WTC11 (cell line): ENCODE measurements around the gene KLK3. TPM values are rescaled to one million over a fixed set of nuclear protein-coding genes. Genes with fewer than 3 reads are reported as not detected.

Experiments
- ATAC-seq: fragments of 200-7000 bp; cut with Tn5 transposase; 2 replicates; pipeline ENCODE4 v1.10.0; 2021; ENCODE audit warnings: mild to moderate bottlenecking, moderate library complexity
- CTCF ChIA-PET: fragments of 300-600 bp; sonication (Branson Sonifier 250); formaldehyde crosslinking; loops from one replicate; lab custom pipeline; 2021; ENCODE audit warnings: antibody characterized with exemption; lab: Charles Lee
- POLR2A ChIA-PET: fragments of 350-600 bp; sonication (Branson Sonifier 250); formaldehyde crosslinking; loops from one replicate; lab custom pipeline; 2021; ENCODE audit warnings: antibody characterized with exemption; lab: Charles Lee
- DNase-seq: peaks from one replicate; pipeline ENCODE4 v3.0.0; 2021; ENCODE audit warnings: low spot score
- H3K27ac Mint-ChIP-seq: 2 replicates; pipeline ENCODE4 v1.8.0; 2021; ENCODE audit warnings: mixed read lengths
- H3K27me3 Mint-ChIP-seq: 2 replicates; pipeline ENCODE4 v1.8.0; 2021; ENCODE audit warnings: low read depth, mild to moderate bottlenecking, moderate library complexity, mixed read lengths
- H3K36me3 Mint-ChIP-seq: 2 replicates; pipeline ENCODE4 v1.8.0; 2021; ENCODE audit warnings: mixed read lengths
- H3K4me1 Mint-ChIP-seq: 2 replicates; pipeline ENCODE4 v1.8.0; 2022; ENCODE audit warnings: mixed read lengths
- H3K4me3 Mint-ChIP-seq: 2 replicates; pipeline ENCODE4 v1.8.0; 2021; ENCODE audit warnings: mild to moderate bottlenecking, moderate library complexity, mixed read lengths
- H3K9me3 Mint-ChIP-seq: 2 replicates; pipeline ENCODE4 v1.8.0; 2021; ENCODE audit warnings: mixed read lengths
- CREB1 ChIP-seq: sonication (generic); formaldehyde crosslinking; IDR thresholded peaks from 2 replicates; pipeline ENCODE4 v1.8.0; 2023; ENCODE audit warnings: mild to moderate bottlenecking, missing genetic modification reagents
- ELF4 ChIP-seq: sonication (generic); formaldehyde crosslinking; IDR thresholded peaks from 2 replicates; pipeline ENCODE4 v1.8.1; 2022; ENCODE audit warnings: low read depth, mild to moderate bottlenecking, moderate library complexity, missing genetic modification reagents
- ESRRA ChIP-seq: sonication (generic); formaldehyde crosslinking; IDR thresholded peaks from 2 replicates; pipeline ENCODE4 v1.8.1; 2022; ENCODE audit warnings: mild to moderate bottlenecking, missing genetic modification reagents, borderline replicate concordance
- FOXP4 ChIP-seq: sonication (generic); formaldehyde crosslinking; IDR thresholded peaks from 2 replicates; pipeline ENCODE4 v1.8.0; 2022; ENCODE audit warnings: mild to moderate bottlenecking, missing genetic modification reagents
- MYBL2 ChIP-seq: sonication (generic); formaldehyde crosslinking; IDR thresholded peaks from 2 replicates; pipeline ENCODE4 v1.8.1; 2023; ENCODE audit warnings: mild to moderate bottlenecking, moderate library complexity, missing genetic modification reagents
- NFATC4 ChIP-seq: fragments of 250-450 bp; sonication (Bioruptor Pico); IDR thresholded peaks from 2 replicates; pipeline ENCODE4 v1.9.0; 2021; ENCODE audit warnings: mild to moderate bottlenecking
- PREB ChIP-seq: sonication (generic); formaldehyde crosslinking; IDR thresholded peaks from 2 replicates; pipeline ENCODE4 v1.8.1; 2022; ENCODE audit warnings: mild to moderate bottlenecking, missing genetic modification reagents, moderate library complexity, borderline replicate concordance
- RELA ChIP-seq: sonication (generic); formaldehyde crosslinking; IDR thresholded peaks from 2 replicates; pipeline ENCODE4 v1.8.1; 2022; ENCODE audit warnings: missing genetic modification reagents, mild to moderate bottlenecking, borderline replicate concordance
- TCF7 ChIP-seq: sonication (generic); formaldehyde crosslinking; IDR thresholded peaks from 2 replicates; pipeline ENCODE4 v1.8.0; 2022; ENCODE audit warnings: mild to moderate bottlenecking, low read depth, missing genetic modification reagents, moderate library complexity
- TEAD1 ChIP-seq: sonication (generic); formaldehyde crosslinking; IDR thresholded peaks from 2 replicates; pipeline ENCODE4 v1.8.0; 2022; ENCODE audit warnings: mild to moderate bottlenecking, missing genetic modification reagents
- ZBTB21 ChIP-seq: sonication (generic); formaldehyde crosslinking; IDR thresholded peaks from 2 replicates; pipeline ENCODE4 v1.8.1; 2023; ENCODE audit warnings: mild to moderate bottlenecking, missing genetic modification reagents, borderline replicate concordance
- ZNF121 ChIP-seq: sonication (generic); formaldehyde crosslinking; IDR thresholded peaks from 2 replicates; pipeline ENCODE4 v1.8.0; 2023; ENCODE audit warnings: missing genetic modification reagents
- ZNF138 ChIP-seq: sonication (generic); formaldehyde crosslinking; conservative IDR thresholded peaks from 2 replicates; pipeline ENCODE4 v1.8.1; 2022; ENCODE audit warnings: mild to moderate bottlenecking, moderate library complexity, missing genetic modification reagents
- ZNF219 ChIP-seq: sonication (generic); formaldehyde crosslinking; IDR thresholded peaks from 2 replicates; pipeline ENCODE4 v1.8.0; 2023; ENCODE audit warnings: missing genetic modification reagents, mild to moderate bottlenecking, borderline replicate concordance
- ZNF416 ChIP-seq: fragments of 250-450 bp; sonication (Bioruptor Pico); IDR thresholded peaks from 2 replicates; pipeline ENCODE4 v1.9.0; 2021; ENCODE audit warnings: mild to moderate bottlenecking, inconsistent platforms
- total RNA-seq: library from RNA; stranded (reverse); gene quantifications from 3 replicates; pipeline ENCODE4 v1.2.3, GENCODE V29; 2021
- TF ChIP-seq, protein P1 (sequence below): sonication (generic); formaldehyde crosslinking; IDR thresholded peaks from 2 replicates; pipeline ENCODE4 v1.8.0; 2023; ENCODE audit warnings: missing genetic modification reagents, mild to moderate bottlenecking, borderline replicate concordance
- TF ChIP-seq, protein P2 (sequence below): sonication (generic); formaldehyde crosslinking; IDR thresholded peaks from 2 replicates; pipeline ENCODE4 v1.8.0; 2022; ENCODE audit warnings: missing genetic modification reagents
- TF ChIP-seq, protein P3 (sequence below): sonication (generic); formaldehyde crosslinking; IDR thresholded peaks from 2 replicates; pipeline ENCODE4 v1.8.1; 2023; ENCODE audit warnings: mild to moderate bottlenecking, missing genetic modification reagents
- TF ChIP-seq, protein P4 (sequence below): sonication (generic); formaldehyde crosslinking; IDR thresholded peaks from 2 replicates; pipeline ENCODE4 v1.8.1; 2022; ENCODE audit warnings: mild to moderate bottlenecking, moderate library complexity, missing genetic modification reagents

Gene KLK3
- total RNA-seq, 1 experiment from 2014 or later, result 0.13 TPM

DNA sequence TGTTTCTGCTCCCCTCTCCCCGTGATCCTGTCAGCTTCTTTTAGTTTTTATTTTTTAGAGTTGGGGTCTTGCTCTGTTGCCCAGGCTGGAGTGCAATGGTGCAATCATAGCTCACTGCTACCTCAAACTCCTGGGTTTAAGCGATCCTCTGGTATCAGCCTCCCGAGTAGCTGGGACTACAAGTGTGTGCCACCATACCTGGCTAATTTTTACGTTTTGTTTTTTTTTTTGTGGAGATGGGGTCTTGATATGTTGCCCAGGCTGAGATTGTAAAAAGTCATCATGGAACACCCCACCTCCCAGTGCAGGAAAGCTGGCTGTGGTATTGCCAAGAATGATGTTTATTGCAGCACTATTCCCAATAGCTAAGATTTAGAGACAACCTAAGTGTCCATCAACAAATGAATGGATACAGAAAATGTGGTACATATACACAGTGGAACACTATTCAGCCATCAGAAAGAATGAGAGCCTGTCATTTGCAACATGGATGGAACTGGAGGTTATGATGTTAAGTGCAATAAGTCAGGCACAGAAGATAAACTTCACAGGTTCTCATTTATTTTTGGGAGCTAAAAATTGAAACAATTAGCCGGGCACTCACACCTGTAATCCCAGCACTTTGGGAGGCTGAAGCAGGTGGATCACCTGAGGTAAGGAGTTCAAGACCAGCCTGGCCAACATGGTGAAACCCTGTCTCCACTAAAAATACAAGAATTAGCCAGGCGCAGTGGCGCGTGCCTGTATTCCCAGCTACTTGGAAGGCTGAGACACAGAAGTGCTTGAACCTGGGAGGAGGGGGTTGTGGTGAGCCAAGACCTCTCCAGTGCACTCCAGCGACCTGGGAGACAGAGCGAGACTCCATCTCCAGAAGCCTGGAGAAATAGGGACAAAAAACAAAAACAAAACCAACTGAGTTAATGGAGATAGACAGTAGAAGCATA lies 14.7 kb upstream of the KLK3 start:
- ATAC-seq (no peak), DNase-seq (no peak)
- H3K36me3 Mint-ChIP-seq, result no peaks in the 10 kb centered on the region
- peaks cover 28% of the 10 kb centered on the region for H3K4me1 Mint-ChIP-seq
- ChIA-PET POLR2A (interaction anchor here (0.6 kb wide), 1 partner anchor 14 kb away, joined by 6 read pairs; no protein-coding TSS in a partner anchor), CTCF (interaction anchor here (0.6 to 2.9 kb wide), 5 partner anchors 20 to 255 kb away, joined by 3 to 16 read pairs (median 3); no protein-coding TSS in a partner anchor)
- H3K4me3 Mint-ChIP-seq, result no peak overlapping the region
- no peak overlapping the region for H3K27ac Mint-ChIP-seq
- TF ChIP-seq, protein P1, sequence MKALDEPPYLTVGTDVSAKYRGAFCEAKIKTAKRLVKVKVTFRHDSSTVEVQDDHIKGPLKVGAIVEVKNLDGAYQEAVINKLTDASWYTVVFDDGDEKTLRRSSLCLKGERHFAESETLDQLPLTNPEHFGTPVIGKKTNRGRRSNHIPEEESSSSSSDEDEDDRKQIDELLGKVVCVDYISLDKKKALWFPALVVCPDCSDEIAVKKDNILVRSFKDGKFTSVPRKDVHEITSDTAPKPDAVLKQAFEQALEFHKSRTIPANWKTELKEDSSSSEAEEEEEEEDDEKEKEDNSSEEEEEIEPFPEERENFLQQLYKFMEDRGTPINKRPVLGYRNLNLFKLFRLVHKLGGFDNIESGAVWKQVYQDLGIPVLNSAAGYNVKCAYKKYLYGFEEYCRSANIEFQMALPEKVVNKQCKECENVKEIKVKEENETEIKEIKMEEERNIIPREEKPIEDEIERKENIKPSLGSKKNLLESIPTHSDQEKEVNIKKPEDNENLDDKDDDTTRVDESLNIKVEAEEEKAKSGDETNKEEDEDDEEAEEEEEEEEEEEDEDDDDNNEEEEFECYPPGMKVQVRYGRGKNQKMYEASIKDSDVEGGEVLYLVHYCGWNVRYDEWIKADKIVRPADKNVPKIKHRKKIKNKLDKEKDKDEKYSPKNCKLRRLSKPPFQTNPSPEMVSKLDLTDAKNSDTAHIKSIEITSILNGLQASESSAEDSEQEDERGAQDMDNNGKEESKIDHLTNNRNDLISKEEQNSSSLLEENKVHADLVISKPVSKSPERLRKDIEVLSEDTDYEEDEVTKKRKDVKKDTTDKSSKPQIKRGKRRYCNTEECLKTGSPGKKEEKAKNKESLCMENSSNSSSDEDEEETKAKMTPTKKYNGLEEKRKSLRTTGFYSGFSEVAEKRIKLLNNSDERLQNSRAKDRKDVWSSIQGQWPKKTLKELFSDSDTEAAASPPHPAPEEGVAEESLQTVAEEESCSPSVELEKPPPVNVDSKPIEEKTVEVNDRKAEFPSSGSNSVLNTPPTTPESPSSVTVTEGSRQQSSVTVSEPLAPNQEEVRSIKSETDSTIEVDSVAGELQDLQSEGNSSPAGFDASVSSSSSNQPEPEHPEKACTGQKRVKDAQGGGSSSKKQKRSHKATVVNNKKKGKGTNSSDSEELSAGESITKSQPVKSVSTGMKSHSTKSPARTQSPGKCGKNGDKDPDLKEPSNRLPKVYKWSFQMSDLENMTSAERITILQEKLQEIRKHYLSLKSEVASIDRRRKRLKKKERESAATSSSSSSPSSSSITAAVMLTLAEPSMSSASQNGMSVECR (CRISPR knock-in tag), result no peak
- TF ChIP-seq ZNF121 (CRISPR knock-in tag), result peak; percentile 81
- TF ChIP-seq, all 79 proteins: peak for 1
- Mint-ChIP-seq H3K9me3 (peaks cover 7% of the 10 kb centered on the region; the same call in 1 of the 2 replicates), H3K27me3 (peaks cover 78% of the 10 kb centered on the region)

DNA sequence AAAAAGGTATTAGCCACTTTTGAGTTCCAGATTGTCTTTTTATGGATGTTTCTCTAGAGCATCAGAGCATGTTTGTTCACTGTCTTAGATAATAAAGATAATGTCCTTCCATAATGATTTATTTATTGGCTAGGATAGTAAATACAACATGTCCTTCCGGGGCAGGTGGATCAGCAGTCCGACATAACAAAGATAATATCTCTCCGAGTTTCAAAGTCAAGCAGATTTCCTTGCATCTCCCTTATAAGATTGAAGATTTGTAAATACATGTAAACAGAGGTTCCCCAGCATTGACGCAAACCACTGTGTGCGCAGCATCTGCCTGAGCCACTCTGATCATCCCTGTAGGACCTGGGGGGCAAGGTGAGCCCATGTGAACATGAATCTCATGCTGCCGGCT lies 12.6 kb upstream of the KLK3 start:
- H3K4me3 Mint-ChIP-seq, result no peak overlapping the region
- ChIA-PET CTCF (no interaction called here), POLR2A (no interaction called here)
- TF ChIP-seq PREB (no peak), MYBL2 (no peak), ZNF121 (CRISPR knock-in tag) (no peak), CREB1 (no peak), ZNF416 (CRISPR knock-in tag) (no peak), ZNF219 (no peak), TCF7 (CRISPR knock-in tag) (no peak), ESRRA (CRISPR knock-in tag) (no peak), NFATC4 (CRISPR knock-in tag) (no peak), ZNF138 (CRISPR knock-in tag) (no peak), ELF4 (CRISPR knock-in tag) (no peak), TEAD1 (CRISPR knock-in tag) (no peak), ZBTB21 (CRISPR knock-in tag) (no peak), RELA (no peak), FOXP4 (no peak)
- TF ChIP-seq, protein P2, sequence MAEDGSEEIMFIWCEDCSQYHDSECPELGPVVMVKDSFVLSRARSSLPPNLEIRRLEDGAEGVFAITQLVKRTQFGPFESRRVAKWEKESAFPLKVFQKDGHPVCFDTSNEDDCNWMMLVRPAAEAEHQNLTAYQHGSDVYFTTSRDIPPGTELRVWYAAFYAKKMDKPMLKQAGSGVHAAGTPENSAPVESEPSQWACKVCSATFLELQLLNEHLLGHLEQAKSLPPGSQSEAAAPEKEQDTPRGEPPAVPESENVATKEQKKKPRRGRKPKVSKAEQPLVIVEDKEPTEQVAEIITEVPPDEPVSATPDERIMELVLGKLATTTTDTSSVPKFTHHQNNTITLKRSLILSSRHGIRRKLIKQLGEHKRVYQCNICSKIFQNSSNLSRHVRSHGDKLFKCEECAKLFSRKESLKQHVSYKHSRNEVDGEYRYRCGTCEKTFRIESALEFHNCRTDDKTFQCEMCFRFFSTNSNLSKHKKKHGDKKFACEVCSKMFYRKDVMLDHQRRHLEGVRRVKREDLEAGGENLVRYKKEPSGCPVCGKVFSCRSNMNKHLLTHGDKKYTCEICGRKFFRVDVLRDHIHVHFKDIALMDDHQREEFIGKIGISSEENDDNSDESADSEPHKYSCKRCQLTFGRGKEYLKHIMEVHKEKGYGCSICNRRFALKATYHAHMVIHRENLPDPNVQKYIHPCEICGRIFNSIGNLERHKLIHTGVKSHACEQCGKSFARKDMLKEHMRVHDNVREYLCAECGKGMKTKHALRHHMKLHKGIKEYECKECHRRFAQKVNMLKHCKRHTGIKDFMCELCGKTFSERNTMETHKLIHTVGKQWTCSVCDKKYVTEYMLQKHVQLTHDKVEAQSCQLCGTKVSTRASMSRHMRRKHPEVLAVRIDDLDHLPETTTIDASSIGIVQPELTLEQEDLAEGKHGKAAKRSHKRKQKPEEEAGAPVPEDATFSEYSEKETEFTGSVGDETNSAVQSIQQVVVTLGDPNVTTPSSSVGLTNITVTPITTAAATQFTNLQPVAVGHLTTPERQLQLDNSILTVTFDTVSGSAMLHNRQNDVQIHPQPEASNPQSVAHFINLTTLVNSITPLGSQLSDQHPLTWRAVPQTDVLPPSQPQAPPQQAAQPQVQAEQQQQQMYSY (CRISPR knock-in tag), result no peak
- TF ChIP-seq, protein P3, sequence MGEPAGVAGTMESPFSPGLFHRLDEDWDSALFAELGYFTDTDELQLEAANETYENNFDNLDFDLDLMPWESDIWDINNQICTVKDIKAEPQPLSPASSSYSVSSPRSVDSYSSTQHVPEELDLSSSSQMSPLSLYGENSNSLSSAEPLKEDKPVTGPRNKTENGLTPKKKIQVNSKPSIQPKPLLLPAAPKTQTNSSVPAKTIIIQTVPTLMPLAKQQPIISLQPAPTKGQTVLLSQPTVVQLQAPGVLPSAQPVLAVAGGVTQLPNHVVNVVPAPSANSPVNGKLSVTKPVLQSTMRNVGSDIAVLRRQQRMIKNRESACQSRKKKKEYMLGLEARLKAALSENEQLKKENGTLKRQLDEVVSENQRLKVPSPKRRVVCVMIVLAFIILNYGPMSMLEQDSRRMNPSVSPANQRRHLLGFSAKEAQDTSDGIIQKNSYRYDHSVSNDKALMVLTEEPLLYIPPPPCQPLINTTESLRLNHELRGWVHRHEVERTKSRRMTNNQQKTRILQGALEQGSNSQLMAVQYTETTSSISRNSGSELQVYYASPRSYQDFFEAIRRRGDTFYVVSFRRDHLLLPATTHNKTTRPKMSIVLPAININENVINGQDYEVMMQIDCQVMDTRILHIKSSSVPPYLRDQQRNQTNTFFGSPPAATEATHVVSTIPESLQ (CRISPR knock-in tag), result no peak
- TF ChIP-seq, protein P4, sequence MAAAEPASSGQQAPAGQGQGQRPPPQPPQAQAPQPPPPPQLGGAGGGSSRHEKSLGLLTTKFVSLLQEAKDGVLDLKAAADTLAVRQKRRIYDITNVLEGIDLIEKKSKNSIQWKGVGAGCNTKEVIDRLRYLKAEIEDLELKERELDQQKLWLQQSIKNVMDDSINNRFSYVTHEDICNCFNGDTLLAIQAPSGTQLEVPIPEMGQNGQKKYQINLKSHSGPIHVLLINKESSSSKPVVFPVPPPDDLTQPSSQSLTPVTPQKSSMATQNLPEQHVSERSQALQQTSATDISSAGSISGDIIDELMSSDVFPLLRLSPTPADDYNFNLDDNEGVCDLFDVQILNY (CRISPR knock-in tag), result no peak
- H3K36me3 Mint-ChIP-seq, result no peaks in the 10 kb centered on the region
- H3K9me3 Mint-ChIP-seq, result peaks cover 7% of the 10 kb centered on the region; the same call in 1 of the 2 replicates
- peaks cover 18% of the 10 kb centered on the region for H3K4me1 Mint-ChIP-seq
- ATAC-seq (no peak), DNase-seq (no peak)
- peaks cover 70% of the 10 kb centered on the region for H3K27me3 Mint-ChIP-seq
- H3K27ac Mint-ChIP-seq, result no peak overlapping the region
